ENCODE data around the gene LEAP2.
"Not testable (repeated sequence)": the region's sequence is repeated elsewhere in the genome, so short reads cannot be mapped to it uniquely, and the experiment has no call there.

Gene LEAP2

GRCh38 chr5:132841305-132841704, 32.2 kb upstream of the LEAP2 start:
- DNase-seq = no peak

GRCh38 chr5:132848270-132848669, 25.2 kb upstream of the LEAP2 start:
- no peak for DNase-seq

- no peak for DNase-seq
These were observed 24.1 kb upstream of the LEAP2 start for GRCh38 chr5:132849347-132849746.

GRCh38 chr5:132850066-132850465, 23.4 kb upstream of the LEAP2 start:
- no peak for DNase-seq

- no peak for DNase-seq
These were observed 20.1 kb upstream of the LEAP2 start for GRCh38 chr5:132853323-132853722.

DNA sequence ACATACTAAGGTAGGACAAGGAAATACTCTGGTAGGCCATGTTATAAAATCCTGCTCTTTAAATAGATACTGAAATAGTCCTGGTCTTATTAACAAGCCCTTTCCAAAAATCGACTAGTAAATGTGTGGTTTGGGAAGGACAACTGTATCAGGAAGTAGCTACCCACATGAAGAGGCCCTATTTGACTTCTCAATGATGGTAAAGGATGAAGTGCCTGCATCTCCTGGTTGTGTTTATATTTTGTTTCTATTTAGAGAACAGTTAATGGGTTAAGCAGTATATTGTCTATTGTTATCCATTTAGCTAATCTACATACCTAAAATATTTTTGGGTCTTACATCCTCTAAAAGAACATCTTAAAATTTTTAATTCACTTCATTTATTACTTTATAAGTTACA, 19.7 kb upstream of the LEAP2 start:
- no peak for DNase-seq

DNA sequence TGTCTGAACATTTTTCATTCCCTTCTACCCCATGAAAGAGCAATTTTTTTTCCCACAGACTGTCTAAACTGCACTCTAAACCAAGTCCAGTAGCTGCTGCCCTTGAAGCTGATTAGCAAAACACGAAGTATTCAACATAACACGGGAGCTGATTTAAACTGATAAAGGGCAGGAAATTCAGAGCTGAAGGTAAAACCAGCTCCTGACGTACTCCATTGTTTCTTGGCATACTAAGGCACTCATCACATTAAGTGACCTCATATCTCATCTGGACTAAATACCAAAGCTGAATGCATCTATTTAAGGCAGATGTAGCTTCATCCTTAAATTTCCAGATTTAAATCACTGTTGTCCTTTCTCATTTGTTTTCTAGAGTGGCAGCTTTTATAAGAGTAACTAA, 19.2 kb upstream of the LEAP2 start:
- DNase-seq = no peak

GRCh38 chr5:132854992-132855391, 18.5 kb upstream of the LEAP2 start:
- DNase-seq = not testable (repeated sequence)

DNA sequence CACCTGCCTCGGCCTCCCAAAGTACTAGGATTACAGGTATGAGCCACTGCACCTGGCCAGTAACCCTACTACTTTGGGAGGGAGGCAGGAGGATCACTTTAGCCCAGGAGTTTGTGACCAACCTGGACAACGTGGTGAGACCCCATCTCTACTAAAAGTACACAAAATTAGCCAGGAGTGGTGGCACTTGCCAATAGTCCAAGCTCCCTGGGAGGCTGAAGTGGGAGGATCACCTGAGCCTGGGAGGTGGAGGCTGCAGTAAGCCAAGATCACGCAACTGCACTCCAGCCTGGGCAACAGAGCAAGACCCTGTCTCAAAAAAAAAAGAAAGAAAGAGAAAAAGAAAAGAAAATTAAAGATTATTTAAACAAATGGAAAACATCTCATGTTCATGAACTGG, 17.5 kb upstream of the LEAP2 start:
- DNase-seq = no peak

- no peak for DNase-seq
These were observed 13.5 kb upstream of the LEAP2 start for GRCh38 chr5:132859889-132860437.

DNA sequence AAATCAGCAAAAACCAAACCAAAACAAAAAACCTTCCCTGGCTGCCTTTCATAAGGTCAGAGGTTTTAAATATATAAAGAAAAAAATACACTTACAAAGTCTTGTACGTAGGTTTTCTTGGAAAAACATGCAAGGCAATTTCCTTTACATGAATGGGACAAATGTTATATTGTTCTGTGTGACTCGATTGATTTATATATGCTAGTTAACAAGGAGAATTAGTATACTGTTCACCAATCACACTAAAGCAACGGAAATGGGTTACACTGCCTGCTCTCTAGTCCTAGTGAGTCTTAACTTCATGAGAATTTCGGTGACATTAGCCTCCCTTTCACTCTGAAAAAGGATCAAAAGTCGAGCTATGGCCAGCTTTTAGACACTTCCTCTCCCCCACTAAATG, 12.7 kb upstream of the LEAP2 start:
- no peak for DNase-seq

GRCh38 chr5:132865668-132866341, 7.7 kb upstream of the LEAP2 start:
- DNase-seq = no peak

- DNase-seq = peak; percentile 86 to 99
These were observed 7.0 kb upstream of the LEAP2 start, which contains the start of the genes GDF9 and UQCRQ for GRCh38 chr5:132866342-132867045. TSS of gene GDF9 (minus strand) at chr5:132866469. CDS start at chr5:132864533, 1,936 bp downstream. TSS of gene UQCRQ (plus strand) at chr5:132866642. CDS start at chr5:132866882, 240 bp downstream.

DNA sequence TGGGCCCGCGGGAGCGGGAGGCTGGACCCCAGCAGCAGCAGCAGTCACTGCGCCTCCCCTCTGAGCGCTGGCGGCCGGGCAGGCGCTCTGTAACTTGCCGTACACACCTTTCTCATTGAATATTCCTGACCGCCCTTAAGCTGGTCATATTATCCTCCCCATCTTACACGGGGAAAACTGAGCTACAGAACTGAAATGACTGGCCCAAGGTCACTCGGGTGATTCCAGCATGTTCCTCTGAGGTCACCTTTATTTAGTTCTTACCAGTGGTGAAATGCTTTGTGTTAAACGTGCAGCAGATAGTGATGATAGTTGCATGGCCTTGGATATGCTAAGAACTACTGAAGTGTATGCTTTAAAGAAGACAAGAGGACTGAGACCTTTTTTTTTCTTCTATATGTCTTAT, 6.4 kb upstream of the LEAP2 start:
- no peak for DNase-seq

GRCh38 chr5:132868754-132869153, 4.7 kb upstream of the LEAP2 start:
- no peak for DNase-seq

- DNase-seq = no peak
These were observed 2.7 kb upstream of the LEAP2 start for GRCh38 chr5:132870801-132871200.

DNA sequence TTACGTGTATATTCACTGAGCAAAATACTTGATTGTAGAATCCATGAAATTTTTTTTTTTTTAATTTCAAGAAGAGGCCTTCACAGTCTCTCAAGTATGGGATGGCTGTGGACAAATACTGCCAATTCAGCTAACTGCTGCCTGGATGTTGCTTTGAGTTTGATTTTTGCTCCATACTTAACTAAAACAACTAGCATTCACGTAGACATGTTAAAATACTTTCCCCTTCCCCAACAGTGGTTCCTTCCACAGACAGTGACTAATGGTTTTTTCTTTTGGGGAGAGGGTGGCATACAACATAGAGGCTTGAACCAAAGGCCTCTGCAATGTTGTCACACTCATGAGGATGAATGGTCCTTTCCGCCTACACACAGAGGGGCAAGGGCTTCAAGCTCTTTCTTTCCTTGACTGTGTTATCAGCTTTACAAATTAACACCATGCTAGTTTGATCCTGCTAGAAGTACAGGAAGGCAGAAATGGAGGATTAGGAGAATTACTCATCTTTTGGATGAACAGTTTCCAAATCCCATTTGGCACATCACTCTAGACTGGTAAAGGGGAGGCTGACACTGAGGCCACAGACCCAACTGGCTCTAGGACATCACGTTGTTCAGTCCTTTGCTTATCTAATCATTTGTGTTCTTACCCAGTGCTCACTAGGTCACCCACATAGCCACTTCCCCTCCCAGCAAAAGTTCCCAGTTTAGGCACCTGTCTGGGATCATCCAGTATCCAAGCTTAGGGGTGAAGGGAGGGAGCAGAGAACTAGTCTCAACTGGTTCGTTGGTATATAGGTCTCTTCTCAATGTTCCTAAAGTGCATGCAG, 1.8 kb upstream of the LEAP2 start:
- DNase-seq = no peak

DNA sequence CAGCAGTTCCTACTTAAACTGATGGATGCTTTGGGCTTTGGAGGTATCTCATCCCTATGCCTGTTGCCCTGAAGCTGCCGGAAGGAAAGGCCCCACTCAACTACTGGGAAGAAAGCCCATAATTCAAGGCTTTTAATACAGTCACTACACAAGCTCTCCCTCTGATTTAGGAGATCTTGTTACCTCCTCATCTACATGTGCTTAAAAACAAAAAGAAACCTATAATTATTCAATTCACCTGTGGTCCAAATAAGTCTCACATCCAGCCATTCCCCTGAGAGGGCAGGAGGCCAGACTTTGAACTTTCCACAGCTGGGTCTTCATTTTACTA, 715 bp upstream of the LEAP2 start:
- no peak for DNase-seq

DNA sequence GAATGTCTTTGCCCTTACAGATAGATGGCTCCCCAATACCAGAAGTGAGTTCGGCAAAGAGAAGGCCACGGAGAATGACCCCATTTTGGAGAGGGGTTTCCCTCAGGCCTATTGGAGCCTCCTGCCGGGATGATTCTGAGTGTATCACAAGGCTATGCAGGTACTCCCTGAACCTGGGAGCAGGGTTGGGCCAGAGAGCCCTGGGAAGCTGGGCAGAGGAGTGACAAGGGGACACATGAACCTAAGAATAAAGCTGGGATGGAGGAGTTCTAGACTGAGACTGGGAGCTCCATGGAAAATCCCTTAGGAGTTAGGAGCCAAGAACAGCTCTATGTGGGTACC, 433 bp downstream of the LEAP2 start:
- no peak for DNase-seq

DNA sequence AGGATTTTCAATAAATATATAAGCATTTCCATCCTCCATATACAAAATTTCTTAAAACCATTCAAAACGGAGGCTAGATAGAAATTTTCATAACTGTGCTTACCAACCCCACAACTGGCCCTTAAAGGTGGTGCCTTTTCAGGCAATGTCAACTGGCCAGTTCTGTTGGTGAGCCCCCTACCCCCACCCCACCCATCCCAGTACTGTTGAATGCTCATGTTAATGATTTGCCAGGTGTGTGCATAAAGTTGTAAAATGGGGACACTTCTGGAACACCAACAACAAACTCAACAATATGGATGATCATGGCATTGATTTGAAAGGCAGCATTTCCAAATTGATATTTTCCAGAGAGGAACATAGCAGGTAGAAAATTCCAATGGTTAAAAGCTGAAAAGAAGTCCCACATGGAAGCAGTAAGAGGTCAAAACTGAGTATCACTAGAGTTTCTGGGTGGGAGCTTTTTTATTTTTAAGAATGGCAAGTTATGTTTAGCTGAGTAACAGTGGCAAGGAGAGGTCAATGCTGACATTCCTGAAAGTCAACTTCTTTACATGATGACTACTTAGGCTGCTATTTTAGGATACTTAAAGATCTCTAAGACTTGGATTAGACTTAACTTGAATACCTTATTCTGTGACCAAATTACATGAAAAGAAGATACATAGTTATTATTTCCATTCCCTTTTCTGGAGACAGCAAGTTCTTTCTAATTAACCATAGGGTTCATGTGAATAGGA, 2.7 kb downstream of the LEAP2 start:
- no peak for DNase-seq

DNA sequence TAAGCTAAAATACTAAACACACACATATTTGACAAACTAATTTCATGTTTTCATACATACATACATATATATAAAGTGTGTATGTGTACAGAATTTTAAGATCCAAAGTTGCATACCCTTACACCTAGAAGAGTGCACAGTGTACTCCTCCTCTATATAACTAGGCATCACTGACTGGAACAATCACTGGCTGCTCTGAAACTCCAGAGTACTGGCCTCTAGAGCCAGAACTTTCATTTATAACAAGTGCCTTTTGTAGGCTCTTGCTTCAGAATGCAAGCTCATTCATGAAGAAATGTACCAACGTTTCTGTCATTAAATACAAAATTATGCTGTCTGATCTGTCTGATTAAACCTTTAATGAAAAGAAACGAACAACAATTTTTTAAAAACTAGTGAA, 4.0 kb downstream of the LEAP2 start:
- DNase-seq = no peak

DNA sequence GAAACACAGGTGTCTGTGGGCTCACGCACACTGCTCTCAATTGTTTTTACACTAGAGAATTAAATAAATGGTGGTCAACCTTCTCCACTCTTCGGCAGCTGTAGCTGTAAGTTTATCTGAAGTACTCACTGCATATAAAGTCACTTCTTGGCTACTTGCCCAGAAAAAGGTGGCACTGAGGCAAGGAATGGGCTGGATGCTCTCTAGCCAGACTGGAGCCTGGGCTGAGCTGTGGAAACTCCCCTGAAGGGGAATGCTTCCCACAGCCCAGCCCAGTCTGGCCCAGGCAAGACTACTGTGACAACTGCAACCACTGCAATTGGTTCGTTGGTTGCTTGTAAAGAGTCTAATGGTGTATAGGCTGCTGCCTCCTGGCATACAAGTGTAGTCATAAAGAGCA, 4.5 kb downstream of the LEAP2 start:
- DNase-seq = no peak

DNA sequence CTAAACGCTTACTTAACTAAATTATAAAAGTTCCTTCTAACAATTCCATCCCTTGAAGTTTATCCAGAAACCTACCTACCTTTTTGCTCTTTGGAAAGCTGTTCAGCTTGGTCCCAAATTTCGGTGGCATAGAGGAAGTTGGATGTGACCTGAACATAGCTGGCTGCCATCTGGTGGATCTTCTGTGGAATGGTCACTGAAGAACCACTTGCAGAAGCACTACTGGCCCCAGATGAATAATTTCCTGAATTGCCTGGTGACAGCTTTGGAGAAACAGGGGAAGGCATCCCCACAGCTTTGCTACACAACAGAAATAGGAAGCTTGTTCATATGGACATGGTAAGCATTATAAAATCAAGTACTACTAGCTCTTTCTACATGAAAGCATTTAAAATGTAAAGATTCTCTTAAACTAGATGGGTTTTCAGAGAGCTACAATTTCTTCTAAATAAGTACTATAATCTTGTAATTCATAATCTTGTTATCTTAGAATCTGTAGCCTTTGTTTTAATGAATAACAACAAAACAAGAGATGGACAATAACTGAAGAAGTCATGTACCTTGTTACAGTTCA, 9.9 kb downstream of the LEAP2 start:
- peak in 1 of 2 donors; percentile 54 for DNase-seq

All from bone marrow (tissue), 2 donors.